Endothelial cell of hepatic sinusoid (primary cell): ENCODE results near the gene MTCL1.
"Not testable (repeated sequence)": the region's sequence is repeated elsewhere in the genome, so short reads cannot be mapped to it uniquely, and the experiment has no call there.

Source experiments
- in situ Hi-C: cut with HindIII; loops from 2 replicates; pipeline ENCODE4 v1.10.0; 2017; ENCODE audit warnings: low sequenced_read_pairs

Gene MTCL1

GRCh38 chr18:8735274-8735673 lies 29.9 kb downstream of the MTCL1 start:
- in situ Hi-C loops, result no loop called here

- in situ Hi-C loops, result no loop called here
Observed at GRCh38 chr18:8741117-8741516, 35.8 kb downstream of the MTCL1 start.

- in situ Hi-C loops, result no loop called here
Observed at GRCh38 chr18:8741532-8741931, 36.2 kb downstream of the MTCL1 start.

GRCh38 chr18:8742387-8743361 lies 37.3 kb downstream of the MTCL1 start:
- in situ Hi-C loops, result no loop called here

- in situ Hi-C loops, result no loop called here
Observed at GRCh38 chr18:8744038-8744437, 38.7 kb downstream of the MTCL1 start.

GRCh38 chr18:8744656-8745055 lies 39.3 kb downstream of the MTCL1 start:
- in situ Hi-C loops, result loop anchor here (5.0 kb wide), 2 partner anchors 47 to 53 kb away; no protein-coding TSS in a partner anchor

- in situ Hi-C loops, result loop anchor here (5.0 kb wide), 2 partner anchors 48 to 52 kb away; no protein-coding TSS in a partner anchor
Observed at GRCh38 chr18:8745355-8746014, 40.1 kb downstream of the MTCL1 start.

GRCh38 chr18:8747440-8747937 lies 42.1 kb downstream of the MTCL1 start:
- in situ Hi-C loops, result loop anchor here (5.0 kb wide), 2 partner anchors 50 kb away; no protein-coding TSS in a partner anchor

- in situ Hi-C loops, result loop anchor here (5.0 kb wide), 2 partner anchors 48 to 52 kb away; no protein-coding TSS in a partner anchor
Observed at GRCh38 chr18:8749492-8749891, 44.1 kb downstream of the MTCL1 start.

- in situ Hi-C loops, result no loop called here
Observed at GRCh38 chr18:8750954-8751415, 45.6 kb downstream of the MTCL1 start.

- in situ Hi-C loops, result no loop called here
Observed at GRCh38 chr18:8751692-8752091, 46.3 kb downstream of the MTCL1 start.

GRCh38 chr18:8752329-8752728 lies 47.0 kb downstream of the MTCL1 start:
- in situ Hi-C loops, result no loop called here

GRCh38 chr18:8754995-8755960 lies 49.9 kb downstream of the MTCL1 start:
- in situ Hi-C loops, result no loop called here

GRCh38 chr18:8756571-8756970 lies 51.2 kb downstream of the MTCL1 start:
- in situ Hi-C loops, result no loop called here

- in situ Hi-C loops, result no loop called here
Observed at GRCh38 chr18:8757396-8757997, 52.1 kb downstream of the MTCL1 start.

GRCh38 chr18:8758466-8758865 lies 53.1 kb downstream of the MTCL1 start:
- in situ Hi-C loops, result no loop called here

GRCh38 chr18:8760984-8761383 lies 55.6 kb downstream of the MTCL1 start:
- in situ Hi-C loops, result no loop called here

GRCh38 chr18:8761535-8761934 lies 56.2 kb downstream of the MTCL1 start:
- in situ Hi-C loops, result not testable (repeated sequence)

GRCh38 chr18:8762968-8763367 lies 57.6 kb downstream of the MTCL1 start:
- in situ Hi-C loops, result no loop called here

GRCh38 chr18:8763611-8764010 lies 58.3 kb downstream of the MTCL1 start:
- in situ Hi-C loops, result no loop called here
